ENCODE results near the gene MBD4.
"Not testable (repeated sequence)": the region's sequence is repeated elsewhere in the genome, so short reads cannot be mapped to it uniquely, and the experiment has no call there.

- not testable (repeated sequence) for TF ChIP-seq CTCF (conservative IDR thresholded peaks at IDR 0.05; ENCODE audit: low read depth, low read length); EZH2 (IDR thresholded peaks at IDR 0.05; ENCODE audit: low read length, unreplicated experiment); EZH2phosphoT487 (IDR thresholded peaks at IDR 0.05; ENCODE audit: borderline replicate concordance, low read length)
Observed at GRCh38 chr3:129388791-129389571, 50.8 kb downstream of the MBD4 start.
